Measurements from ENCODE around the gene GZF1. TPM values are rescaled to one million over a fixed set of nuclear protein-coding genes. Genes with fewer than 3 reads are reported as not detected.

Gene GZF1
- polyA plus RNA-seq, 1 experiment, result 14.3 TPM

DNA sequence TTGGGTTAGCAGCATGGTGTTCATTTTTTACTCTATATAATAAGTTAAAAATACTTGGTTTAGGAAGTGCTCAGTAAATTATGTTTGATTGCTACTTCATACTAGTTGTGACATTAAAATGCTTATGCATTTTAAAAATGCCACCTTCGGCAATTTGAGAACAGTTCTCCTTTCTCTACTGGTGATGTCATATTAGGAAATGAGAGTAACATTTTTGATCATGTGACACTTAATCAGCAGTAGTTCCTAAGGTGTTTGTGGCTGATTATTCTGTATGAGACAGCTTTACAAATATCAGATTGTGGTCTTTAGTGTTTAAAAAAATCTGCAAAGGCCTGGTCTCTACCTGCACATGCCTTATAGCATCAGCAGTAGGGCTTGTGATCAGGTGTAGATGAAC lies 4.4 kb downstream of the GZF1 start:
- DNase-seq (ENCODE audit: low read depth, low spot score), result no peak
- TF ChIP-seq, protein P1, sequence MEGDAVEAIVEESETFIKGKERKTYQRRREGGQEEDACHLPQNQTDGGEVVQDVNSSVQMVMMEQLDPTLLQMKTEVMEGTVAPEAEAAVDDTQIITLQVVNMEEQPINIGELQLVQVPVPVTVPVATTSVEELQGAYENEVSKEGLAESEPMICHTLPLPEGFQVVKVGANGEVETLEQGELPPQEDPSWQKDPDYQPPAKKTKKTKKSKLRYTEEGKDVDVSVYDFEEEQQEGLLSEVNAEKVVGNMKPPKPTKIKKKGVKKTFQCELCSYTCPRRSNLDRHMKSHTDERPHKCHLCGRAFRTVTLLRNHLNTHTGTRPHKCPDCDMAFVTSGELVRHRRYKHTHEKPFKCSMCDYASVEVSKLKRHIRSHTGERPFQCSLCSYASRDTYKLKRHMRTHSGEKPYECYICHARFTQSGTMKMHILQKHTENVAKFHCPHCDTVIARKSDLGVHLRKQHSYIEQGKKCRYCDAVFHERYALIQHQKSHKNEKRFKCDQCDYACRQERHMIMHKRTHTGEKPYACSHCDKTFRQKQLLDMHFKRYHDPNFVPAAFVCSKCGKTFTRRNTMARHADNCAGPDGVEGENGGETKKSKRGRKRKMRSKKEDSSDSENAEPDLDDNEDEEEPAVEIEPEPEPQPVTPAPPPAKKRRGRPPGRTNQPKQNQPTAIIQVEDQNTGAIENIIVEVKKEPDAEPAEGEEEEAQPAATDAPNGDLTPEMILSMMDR (IDR thresholded peaks at IDR 0.05; ENCODE audit: low read depth, low read length), result no peak
- CTCF ChIA-PET, result interaction anchor here (1.5 kb wide), 1 partner anchor 49 kb away, joined by 3 read pairs; no protein-coding TSS in a partner anchor
- H3K9me3 ChIP-seq (ENCODE audit: control insufficient read depth, insufficient read depth, low read length), result peaks cover 3% of the 10 kb centered on the region; the same call in 1 of the 2 replicates
- POLR2A ChIA-PET, result no interaction called here
- no peak overlapping the region for H3K27ac ChIP-seq (ENCODE audit: low read depth, low read length)
- H3K27me3 ChIP-seq (ENCODE audit: control insufficient read depth, insufficient read depth, low read length), result no peaks in the 10 kb centered on the region
- no peak overlapping the region for H3K4me3 ChIP-seq (ENCODE audit: low read depth, low read length)

GRCh38 chr20:23367770-23368169 lies 5.8 kb downstream of the GZF1 start:
- ChIA-PET POLR2A (interaction anchor here (1.2 kb wide), 1 partner anchor 36 kb away, joined by 3 read pairs; no protein-coding TSS in a partner anchor), CTCF (interaction anchor here (1.3 to 1.5 kb wide), 2 partner anchors 54 to 74 kb away, joined by 4 to 5 read pairs; partner anchors contain the start of gene NAPB)
- TF ChIP-seq, protein P1 (IDR thresholded peaks at IDR 0.05; ENCODE audit: low read depth, low read length), result no peak
- no peaks in the 10 kb centered on the region for H3K27me3 ChIP-seq (ENCODE audit: control insufficient read depth, insufficient read depth, low read length)
- no peak overlapping the region for H3K27ac ChIP-seq (ENCODE audit: low read depth, low read length)
- DNase-seq (ENCODE audit: low read depth, low spot score), result no peak
- no peaks in the 10 kb centered on the region for H3K9me3 ChIP-seq (ENCODE audit: control insufficient read depth, insufficient read depth, low read length)
- no peak overlapping the region for H3K4me3 ChIP-seq (ENCODE audit: low read depth, low read length)

GRCh38 chr20:23368316-23369071 lies 6.5 kb downstream of the GZF1 start:
- Histone ChIP-seq H3K27ac (ENCODE audit: low read depth, low read length) (no peak overlapping the region), H3K4me3 (ENCODE audit: low read depth, low read length) (no peak overlapping the region), H3K27me3 (ENCODE audit: control insufficient read depth, insufficient read depth, low read length) (no peaks in the 10 kb centered on the region), H3K9me3 (ENCODE audit: control insufficient read depth, insufficient read depth, low read length) (no peaks in the 10 kb centered on the region)
- no peak for DNase-seq (ENCODE audit: low read depth, low spot score)
- TF ChIP-seq, protein P1 (IDR thresholded peaks at IDR 0.05; ENCODE audit: low read depth, low read length), result no peak
- ChIA-PET POLR2A (interaction anchor here (1.2 kb wide), 1 partner anchor 35 kb away, joined by 3 read pairs; no protein-coding TSS in a partner anchor), CTCF (interaction anchor here (0.6 to 1.5 kb wide), 3 partner anchors 15 to 74 kb away, joined by 4 to 6 read pairs (median 5); partner anchors contain the start of gene NAPB)

- CTCF ChIA-PET, result interaction anchor here (0.6 to 1.5 kb wide), 2 partner anchors 14 to 52 kb away, joined by 5 to 6 read pairs; partner anchors contain the start of gene NAPB
Measured at GRCh38 chr20:23369072-23369823, 7.3 kb downstream of the GZF1 start.

More at GRCh38 chr20:23369072-23369823, 7.3 kb downstream of the GZF1 start:
- POLR2A ChIA-PET, result no interaction called here
- Histone ChIP-seq H3K9me3 (ENCODE audit: control insufficient read depth, insufficient read depth, low read length) (no peaks in the 10 kb centered on the region), H3K27me3 (ENCODE audit: control insufficient read depth, insufficient read depth, low read length) (no peaks in the 10 kb centered on the region), H3K27ac (ENCODE audit: low read depth, low read length) (no peak overlapping the region), H3K4me3 (ENCODE audit: low read depth, low read length) (no peak overlapping the region)
- DNase-seq (ENCODE audit: low read depth, low spot score), result no peak
- TF ChIP-seq, protein P1 (IDR thresholded peaks at IDR 0.05; ENCODE audit: low read depth, low read length), result no peak

Data from AG04450 (cell line).